ENCODE measurements around the gene PCSK5. TPM values are rescaled to one million over a fixed set of nuclear protein-coding genes. Genes with fewer than 3 reads are reported as not detected.

Gene PCSK5
- total RNA-seq, 2 experiments from 2014 or later: 0.76 TPM; not detected in 1

GRCh38 chr9:76363032-76363395, 472.5 kb downstream of the PCSK5 start:
- DNase-seq (ENCODE audit: low spot score): no peak
- Histone ChIP-seq H3K27ac (ENCODE audit: low read depth, low read length, poor library complexity, severe bottlenecking) (no peak overlapping the region), H3K9me3 (ENCODE audit: low read length) (no peaks in the 10 kb centered on the region), H2AFZ (ENCODE audit: low read length) (no peak overlapping the region), H3K4me1 (ENCODE audit: insufficient read depth, low read length, poor library complexity, severe bottlenecking) (peaks cover 7% of the 10 kb centered on the region), H3K79me2 (ENCODE audit: insufficient read depth, low read depth, low read length) (no peaks in the 10 kb centered on the region), H3K4me2 (ENCODE audit: low read length) (no peak overlapping the region), H3K9me2 (ENCODE audit: insufficient read depth, low read length) (no peaks in the 10 kb centered on the region), H3K36me3 (ENCODE audit: insufficient read depth, low read length) (no peaks in the 10 kb centered on the region), H3K4me3 (ENCODE audit: low read depth, low read length, poor library complexity, severe bottlenecking) (no peak overlapping the region), H4K20me1 (ENCODE audit: insufficient read depth, low read length) (no peaks in the 10 kb centered on the region)
- ChIA-PET POLR2A (interaction anchor here (0.6 to 1.3 kb wide), 3 partner anchors 8 to 1124 kb away, joined by 3 read pairs; no protein-coding TSS in a partner anchor), CTCF (ENCODE audit: unreplicated experiment) (no interaction called here)
- BruUV-seq (replicated peaks): no TSS peak
- intact Hi-C loops (cut with micrococcal nuclease; ENCODE audit: unreplicated experiment): no loop called here
- TF ChIP-seq CTCF (conservative IDR thresholded peaks at IDR 0.05; ENCODE audit: low read length) (no peak), EZH2phosphoT487 (IDR thresholded peaks at IDR 0.05; ENCODE audit: borderline replicate concordance, low read depth, low read length) (no peak)

- Histone ChIP-seq H3K36me3 (ENCODE audit: insufficient read depth, low read length) (no peaks in the 10 kb centered on the region), H3K9me2 (ENCODE audit: insufficient read depth, low read length) (no peaks in the 10 kb centered on the region), H3K4me3 (ENCODE audit: low read depth, low read length, poor library complexity, severe bottlenecking) (no peak overlapping the region), H3K79me2 (ENCODE audit: insufficient read depth, low read depth, low read length) (no peaks in the 10 kb centered on the region), H3K4me1 (ENCODE audit: insufficient read depth, low read length, poor library complexity, severe bottlenecking) (peaks cover 24% of the 10 kb centered on the region), H4K20me1 (ENCODE audit: insufficient read depth, low read length) (no peaks in the 10 kb centered on the region), H3K4me2 (ENCODE audit: low read length) (no peak overlapping the region), H3K9me3 (ENCODE audit: low read length) (no peaks in the 10 kb centered on the region), H3K27ac (ENCODE audit: low read depth, low read length, poor library complexity, severe bottlenecking) (no peak overlapping the region), H2AFZ (ENCODE audit: low read length) (no peak overlapping the region)
- no TSS peak for BruUV-seq (replicated peaks)
- no peak for DNase-seq (ENCODE audit: low spot score)
- CTCF ChIA-PET (ENCODE audit: unreplicated experiment): no interaction called here
- POLR2A ChIA-PET: interaction anchor here (0.6 kb wide), 1 partner anchor 292 kb away, joined by 3 read pairs; no protein-coding TSS in a partner anchor
- TF ChIP-seq EZH2phosphoT487 (IDR thresholded peaks at IDR 0.05; ENCODE audit: borderline replicate concordance, low read depth, low read length) (no peak), CTCF (conservative IDR thresholded peaks at IDR 0.05; ENCODE audit: low read length) (no peak)
- intact Hi-C loops (cut with micrococcal nuclease; ENCODE audit: unreplicated experiment): no loop called here
Measured at GRCh38 chr9:76365028-76365427, 474.6 kb downstream of the PCSK5 start.

- intact Hi-C loops (cut with micrococcal nuclease; ENCODE audit: unreplicated experiment): no loop called here
- Histone ChIP-seq H3K79me2 (ENCODE audit: insufficient read depth, low read depth, low read length) (no peaks in the 10 kb centered on the region), H3K4me3 (ENCODE audit: low read depth, low read length, poor library complexity, severe bottlenecking) (no peak overlapping the region), H3K9me3 (ENCODE audit: low read length) (no peaks in the 10 kb centered on the region), H3K36me3 (ENCODE audit: insufficient read depth, low read length) (no peaks in the 10 kb centered on the region), H3K27ac (ENCODE audit: low read depth, low read length, poor library complexity, severe bottlenecking) (no peak overlapping the region), H3K9me2 (ENCODE audit: insufficient read depth, low read length) (no peaks in the 10 kb centered on the region), H4K20me1 (ENCODE audit: insufficient read depth, low read length) (no peaks in the 10 kb centered on the region), H3K4me1 (ENCODE audit: insufficient read depth, low read length, poor library complexity, severe bottlenecking) (peaks cover 36% of the 10 kb centered on the region), H3K4me2 (ENCODE audit: low read length) (no peak overlapping the region), H2AFZ (ENCODE audit: low read length) (no peak overlapping the region)
- no TSS peak for BruUV-seq (replicated peaks)
- TF ChIP-seq CTCF (conservative IDR thresholded peaks at IDR 0.05; ENCODE audit: low read length): no peak
- TF ChIP-seq EZH2phosphoT487 (IDR thresholded peaks at IDR 0.05; ENCODE audit: borderline replicate concordance, low read depth, low read length): no peak
- CTCF ChIA-PET (ENCODE audit: unreplicated experiment): no interaction called here
- POLR2A ChIA-PET: interaction anchor here (0.6 to 9.6 kb wide), 4 partner anchors 27 to 547 kb away, joined by 3 to 74 read pairs (median 4); partner anchors contain the start of gene RFK
- DNase-seq (ENCODE audit: low spot score): no peak
Measured at GRCh38 chr9:76366275-76366674, 475.8 kb downstream of the PCSK5 start.

Measured in OCI-LY7 (cell line).